GM23338 (cell line): ENCODE measurements around the gene AFAP1. TPM values are rescaled to one million over a fixed set of nuclear protein-coding genes. Genes with fewer than 3 reads are reported as not detected.

Experiments
- ATAC-seq: fragments of 200-7000 bp; cut with Tn5 transposase; 3 replicates; pipeline ENCODE4 v1.9.1; 2020
- DNase-seq: peaks from one replicate; pipeline ENCODE4 v3.0.0-alpha.2; 2015; ENCODE audit warnings: low spot score
- H2AFZ ChIP-seq: fragments of 200-600 bp; sonication (generic); 2 replicates; pipeline ENCODE4 v1.8.0; 2016; ENCODE audit warnings: antibody characterized with exemption, mild to moderate bottlenecking, moderate library complexity
- H3F3A ChIP-seq: fragments of 200-600 bp; sonication (generic); replicated peaks from 2 replicates; pipeline ENCODE4 v1.8.0; 2017; ENCODE audit warnings: antibody characterized with exemption, mixed run types, low read depth
- H3K27ac ChIP-seq: fragments of 200-600 bp; sonication (generic); 2 replicates; pipeline ENCODE4 v1.6.1; 2016; ENCODE audit warnings: low read depth
- H3K27me3 ChIP-seq: fragments of 200-600 bp; sonication (generic); 2 replicates; pipeline ENCODE4 v1.8.0; 2016; ENCODE audit warnings: mild to moderate bottlenecking, mixed run types, moderate library complexity; ENCODE audit not compliant: insufficient read depth
- H3K36me3 ChIP-seq: fragments of 200-600 bp; sonication (generic); 2 replicates; pipeline ENCODE4 v1.8.0; 2016; ENCODE audit warnings: mild to moderate bottlenecking; ENCODE audit not compliant: insufficient read depth
- H3K4me1 ChIP-seq: fragments of 200-600 bp; sonication (generic); 2 replicates; pipeline ENCODE4 v1.8.0; 2016; ENCODE audit warnings: mild to moderate bottlenecking, moderate library complexity; ENCODE audit not compliant: insufficient read depth
- H3K4me2 ChIP-seq: fragments of 200-600 bp; sonication (generic); 2 replicates; pipeline ENCODE4 v1.7.1; 2017; ENCODE audit warnings: mixed run types
- H3K4me3 ChIP-seq: fragments of 200-600 bp; sonication (generic); 2 replicates; pipeline ENCODE4 v1.6.1; 2016; ENCODE audit warnings: mixed run types
- H3K79me2 ChIP-seq: fragments of 200-600 bp; sonication (generic); replicated peaks from 2 replicates; pipeline ENCODE4 v1.8.0; 2017; ENCODE audit warnings: mild to moderate bottlenecking; ENCODE audit not compliant: insufficient read depth
- H3K9me2 ChIP-seq: fragments of 200-600 bp; sonication (generic); 2 replicates; pipeline ENCODE4 v1.8.0; 2017; ENCODE audit not compliant: insufficient read depth
- H4K20me1 ChIP-seq: fragments of 200-600 bp; sonication (generic); replicated peaks from 2 replicates; pipeline ENCODE4 v1.8.0; 2017; ENCODE audit warnings: mild to moderate bottlenecking; ENCODE audit not compliant: insufficient read depth
- H3K27ac Mint-ChIP-seq: 2 replicates; pipeline ENCODE4 v1.8.0; 2020; ENCODE audit warnings: inconsistent platforms, mild to moderate bottlenecking, moderate library complexity, mixed read lengths
- H3K27me3 Mint-ChIP-seq: 3 replicates; pipeline ENCODE4 v1.8.0; 2022; ENCODE audit warnings: low read depth, mild to moderate bottlenecking, moderate library complexity, mixed read lengths, inconsistent platforms; ENCODE audit not compliant: insufficient read depth, poor library complexity
- H3K36me3 Mint-ChIP-seq: 3 replicates; pipeline ENCODE4 v1.8.0; 2021; ENCODE audit warnings: low read depth, mild to moderate bottlenecking, inconsistent platforms, moderate library complexity, mixed read lengths
- H3K4me1 Mint-ChIP-seq: 3 replicates; pipeline ENCODE4 v1.8.0; 2020; ENCODE audit warnings: mild to moderate bottlenecking, inconsistent platforms, mixed read lengths
- H3K4me3 Mint-ChIP-seq: 3 replicates; pipeline ENCODE4 v1.8.0; 2021; ENCODE audit warnings: moderate library complexity, mild to moderate bottlenecking, inconsistent platforms, mixed read lengths
- H3K9me3 Mint-ChIP-seq: 3 replicates; pipeline ENCODE4 v1.8.0; 2020; ENCODE audit warnings: moderate library complexity, mild to moderate bottlenecking, inconsistent platforms, mixed read lengths
- CTCF ChIP-seq, 2 experiments: fragments of 200-600 bp in 1 of 2; sonication (generic) in 1 of 2; conservative IDR thresholded peaks; 2 replicates each; pipeline versions ENCODE4 v1.5.1 to v1.6.1; 2016 to 2017; ENCODE audit warnings: antibody characterized with exemption in 2 of 2, low read depth in 2 of 2, mild to moderate bottlenecking in 2 of 2, moderate library complexity in 1 of 2
- ETS1 ChIP-seq: IDR thresholded peaks from 2 replicates; pipeline ENCODE4 v1.6.1; 2016; ENCODE audit warnings: antibody characterized with exemption
- EZH2 ChIP-seq: fragments of 200-600 bp; sonication (generic); IDR thresholded peaks from one replicate; pipeline ENCODE4 v1.8.0; 2017; ENCODE audit warnings: antibody characterized with exemption, mild to moderate bottlenecking, low read depth; ENCODE audit not compliant: unreplicated experiment
- EZH2phosphoT487 ChIP-seq: fragments of 200-600 bp; sonication (generic); IDR thresholded peaks from one replicate; pipeline ENCODE4 v1.8.1; 2018; ENCODE audit warnings: antibody characterized with exemption; ENCODE audit not compliant: unreplicated experiment
- JUNB ChIP-seq: IDR thresholded peaks from one replicate; pipeline ENCODE4 v1.6.1; 2016; ENCODE audit warnings: antibody characterized with exemption; ENCODE audit not compliant: unreplicated experiment
- POLR2AphosphoS5 ChIP-seq: IDR thresholded peaks from 2 replicates; pipeline ENCODE4 v1.6.1; 2016; ENCODE audit warnings: antibody characterized with exemption, low read depth
- REST ChIP-seq: IDR thresholded peaks from one replicate; pipeline ENCODE4 v1.6.1; 2018; ENCODE audit warnings: antibody characterized with exemption; ENCODE audit not compliant: unreplicated experiment
- STAT1 ChIP-seq: IDR thresholded peaks from one replicate; pipeline ENCODE4 v1.6.1; 2016; ENCODE audit warnings: antibody characterized with exemption; ENCODE audit not compliant: unreplicated experiment
- ZNF114 ChIP-seq: fragments of 250-450 bp; sonication (Bioruptor Pico); IDR thresholded peaks from 2 replicates; pipeline ENCODE4 v1.5.0; 2020; ENCODE audit warnings: mild to moderate bottlenecking, moderate library complexity
- ZNF331 ChIP-seq: fragments of 250-450 bp; sonication (Bioruptor Pico); IDR thresholded peaks from 2 replicates; pipeline ENCODE4 v1.5.0; 2020; ENCODE audit warnings: low read depth, mild to moderate bottlenecking, moderate library complexity
- polyA plus RNA-seq: library from polyadenylated mRNA; unstranded; fragments of >200 nt; fragmentation: Nextera tagmentation; extraction: Ambion mirVana; gene quantifications from 2 replicates; pipeline ENCODE4 v1.2.1, GENCODE V29; 2016
- total RNA-seq: library from RNA; depleted of rRNA; stranded (reverse); fragments of >200 nt; shearing (Covaris generic); gene quantifications from 2 replicates; pipeline ENCODE4 v1.2.3, GENCODE V29; 2014

AFAP1 gene
- total and polyA plus RNA-seq, 2 experiments from 2014 or later: 6.5 to 21.5 TPM

GRCh38 chr4:7864685-7865084 is 75.0 kb downstream of the AFAP1 start (continued):
- no peak for TF ChIP-seq STAT1
- TF ChIP-seq ZNF331 (CRISPR knock-in tag): no peak
- TF ChIP-seq EZH2: no peak
- no peak for TF ChIP-seq POLR2AphosphoS5

GRCh38 chr4:7863911-7864681 is 75.6 kb downstream of the AFAP1 start:
- Histone ChIP-seq H4K20me1 (no peaks in the 10 kb centered on the region; the same call in 1 of the 2 replicates), H3K4me2 (no peak overlapping the region), H3K9me2 (no peaks in the 10 kb centered on the region), H3K27me3 (no peaks in the 10 kb centered on the region), H3K4me1 (peaks cover 41% of the 10 kb centered on the region), H3K4me3 (no peak overlapping the region), H3K36me3 (no peaks in the 10 kb centered on the region), H3F3A (no peaks in the 10 kb centered on the region), H2AFZ (no peak overlapping the region), H3K79me2 (peaks cover 17% of the 10 kb centered on the region), H3K27ac (peak overlapping the region; percentile 76)
- peaks cover 1% of the 10 kb centered on the region for H3K27me3 Mint-ChIP-seq
- TF ChIP-seq POLR2AphosphoS5: no peak
- no peak for TF ChIP-seq ZNF114
- no peak for TF ChIP-seq REST
- TF ChIP-seq CTCF (conservative IDR thresholded peaks at IDR 0.05; ENCODE audit: low read depth in 2 of 2): no peak
- no peak for TF ChIP-seq ZNF331 (CRISPR knock-in tag)
- no peak for TF ChIP-seq EZH2
- TF ChIP-seq ETS1: no peak
- TF ChIP-seq JUNB: no peak
- no peak for TF ChIP-seq STAT1
- no peak for TF ChIP-seq EZH2phosphoT487
- no peak overlapping the region for H3K4me3 Mint-ChIP-seq
- H3K4me1 Mint-ChIP-seq: peaks cover 51% of the 10 kb centered on the region
- DNase-seq: no peak
- ATAC-seq: no peak
- H3K27ac Mint-ChIP-seq: no peak overlapping the region
- H3K36me3 Mint-ChIP-seq: peaks cover 13% of the 10 kb centered on the region
- H3K9me3 Mint-ChIP-seq: no peaks in the 10 kb centered on the region
